GM19351 (cell line): ENCODE results near the gene PEX16.

ENCODE experiments used
- ATAC-seq: cut with Tn5 transposase; IDR thresholded peaks from one replicate; pipeline ENCODE4 v1.9.1; 2021; ENCODE audit warnings: mild to moderate bottlenecking, moderate library complexity; ENCODE audit not compliant: unreplicated experiment

Gene PEX16

GRCh38 chr11:45879803-45880686 is 37.6 kb downstream of the PEX16 start:
- ATAC-seq: no peak

GRCh38 chr11:45877845-45878244 is 39.8 kb downstream of the PEX16 start:
- ATAC-seq: no peak

DNA sequence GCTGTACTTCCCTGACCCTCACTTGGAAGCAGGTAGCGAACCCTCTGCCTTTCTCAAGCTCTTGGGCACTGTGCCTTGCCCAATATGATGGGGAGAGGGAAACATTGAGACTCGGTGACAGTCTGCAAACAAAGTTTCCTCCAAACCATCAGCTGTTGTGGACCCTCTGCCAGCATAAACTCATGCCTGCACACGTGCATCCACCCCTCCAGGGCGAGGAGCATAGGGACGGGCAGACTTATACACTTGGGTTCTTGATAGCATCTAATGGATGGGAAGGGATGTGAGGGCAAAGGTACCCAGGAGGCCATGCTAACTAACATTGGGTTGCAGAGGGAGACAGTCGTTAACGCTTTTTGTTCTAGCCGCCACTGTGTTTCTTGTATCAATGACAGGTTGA is 40.5 kb downstream of the PEX16 start:
- no peak for ATAC-seq

DNA sequence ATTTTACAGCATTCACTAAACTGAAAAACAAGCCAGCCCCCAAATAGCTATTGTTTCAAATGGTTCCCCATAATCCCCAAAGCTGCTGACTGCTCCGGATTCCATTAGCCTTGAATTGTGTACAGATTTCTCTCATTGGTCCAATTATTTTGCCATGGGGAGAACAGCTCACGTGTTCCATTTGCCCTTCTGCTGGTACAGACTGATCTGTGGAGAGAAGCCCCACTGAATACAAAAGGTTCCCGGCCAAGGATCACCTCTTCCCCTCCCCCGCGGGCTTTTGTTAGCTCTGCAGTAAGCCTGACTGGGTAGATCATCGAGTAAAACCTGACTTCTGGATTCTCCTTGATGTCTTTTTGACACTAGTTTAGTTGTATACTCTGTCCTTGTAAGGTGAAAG is 41.3 kb downstream of the PEX16 start:
- ATAC-seq: no peak

GRCh38 chr11:45872651-45873356 is 44.9 kb downstream of the PEX16 start:
- ATAC-seq: no peak

GRCh38 chr11:45871638-45872037 is 46.0 kb downstream of the PEX16 start:
- ATAC-seq: no peak

DNA sequence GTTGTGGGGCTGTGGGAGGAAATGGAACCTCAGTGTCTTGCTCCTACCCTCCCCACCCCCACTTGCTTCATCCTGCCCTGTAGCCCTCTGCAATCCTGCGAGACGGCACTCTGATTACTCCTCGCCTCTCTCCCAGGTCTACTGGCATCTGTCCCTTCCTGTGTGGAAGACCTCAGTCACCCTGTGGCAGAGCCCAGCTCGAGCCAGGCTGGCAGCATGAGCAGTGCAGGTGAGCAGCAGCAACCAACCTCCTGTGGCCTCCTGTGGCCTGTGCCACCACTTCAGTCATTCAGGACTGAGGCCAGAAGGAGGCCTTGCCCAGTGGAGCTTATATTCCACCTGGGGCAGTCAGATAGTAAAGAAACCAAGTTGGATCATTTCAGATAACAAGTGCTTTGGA is 47.0 kb downstream of the PEX16 start:
- ATAC-seq: no peak

- no peak for ATAC-seq
Measured at GRCh38 chr11:45869551-45869950, 48.1 kb downstream of the PEX16 start.

DNA sequence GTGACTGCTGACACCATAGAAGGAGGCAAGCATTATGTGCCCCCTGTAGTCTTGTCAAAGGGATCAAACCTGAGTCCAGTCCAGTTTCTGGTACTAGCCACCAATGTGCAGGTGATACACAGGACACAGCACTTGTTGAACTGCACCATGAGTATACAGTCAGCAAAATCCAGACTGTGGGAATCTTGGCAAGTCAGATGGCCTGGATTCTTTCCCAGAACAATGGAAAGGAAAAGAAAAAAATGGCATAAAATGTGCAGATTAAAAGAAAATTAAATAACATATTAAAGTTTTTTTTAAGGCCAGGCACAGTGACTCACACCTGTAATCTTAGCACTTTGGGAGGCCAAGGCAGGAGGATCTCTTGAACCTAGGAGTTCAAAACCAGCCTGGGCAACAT is 53.6 kb downstream of the PEX16 start:
- no peak for ATAC-seq

- no peak for ATAC-seq
Measured at GRCh38 chr11:45860764-45861510, 56.7 kb downstream of the PEX16 start.

GRCh38 chr11:45860348-45860747 is 57.3 kb downstream of the PEX16 start:
- no peak for ATAC-seq
